GM10248 (cell line): ENCODE data around the gene PJA1.

ENCODE experiments used
- CTCF ChIA-PET: fragments of 300-600 bp; sonication (Branson Sonifier 250); formaldehyde crosslinking; extraction: SDS; loops from one replicate; lab custom pipeline; 2021; ENCODE audit warnings: antibody characterized with exemption; lab: Yijun Ruan, JAX
- POLR2A ChIA-PET: fragments of 350-650 bp; sonication (Branson Sonifier 250); formaldehyde crosslinking; extraction: SDS; loops from one replicate; lab custom pipeline; 2020; ENCODE audit warnings: antibody characterized with exemption; lab: Yijun Ruan, JAX
- DNase-seq: peaks from one replicate; pipeline ENCODE4 v3.0.0; 2012; ENCODE audit errors: extremely low spot score
- TF ChIP-seq, protein P1 (sequence below): IDR thresholded peaks from 2 replicates; pipeline ENCODE4 v1.5.1; 2012; ENCODE audit warnings: mild to moderate bottlenecking, low read depth; ENCODE audit errors: extremely low read depth, missing control alignments, control extremely low read depth

PJA1 gene

DNA sequence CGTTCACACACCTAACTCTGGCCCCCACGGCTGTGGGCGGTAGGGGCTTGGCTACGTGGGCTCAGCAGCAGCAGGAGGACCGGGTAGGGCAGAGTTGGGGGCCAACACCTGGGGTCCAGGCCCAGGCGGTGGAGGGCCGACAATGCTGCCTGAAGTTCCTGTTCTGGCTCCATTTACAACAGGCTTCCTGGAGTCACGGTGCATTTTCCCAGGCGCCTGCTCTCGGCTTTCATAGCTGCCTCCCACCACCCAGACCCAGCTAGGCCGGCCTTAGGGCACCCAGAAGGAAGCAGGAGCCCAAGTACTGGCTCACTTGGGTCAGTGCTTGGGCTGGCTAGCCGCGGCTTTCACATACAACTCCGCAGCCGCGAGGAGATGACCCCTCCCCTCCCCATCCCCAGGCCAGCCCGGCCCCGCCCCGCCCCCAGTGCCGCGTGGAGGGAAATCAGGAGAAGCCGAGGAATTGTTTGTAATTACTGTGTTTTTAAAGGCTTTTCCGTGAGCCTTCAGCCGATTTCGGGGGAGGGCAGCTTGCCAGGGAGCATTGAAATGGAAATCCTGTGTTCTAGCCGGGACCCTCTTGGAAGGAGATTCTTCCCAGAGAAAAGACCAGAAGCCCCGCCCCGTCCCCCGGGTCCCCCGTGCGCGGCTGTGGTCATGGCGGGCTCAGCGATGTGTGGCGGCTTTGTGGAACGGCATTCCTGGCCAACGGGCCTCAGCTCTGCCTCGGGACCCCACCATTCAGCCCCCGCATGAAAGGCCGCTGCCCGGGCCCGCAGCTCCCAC, 28.5 kb downstream of the PJA1 start:
- no peak for DNase-seq
- CTCF ChIA-PET = no interaction called here
- POLR2A ChIA-PET = no interaction called here
- TF ChIP-seq, protein P1, sequence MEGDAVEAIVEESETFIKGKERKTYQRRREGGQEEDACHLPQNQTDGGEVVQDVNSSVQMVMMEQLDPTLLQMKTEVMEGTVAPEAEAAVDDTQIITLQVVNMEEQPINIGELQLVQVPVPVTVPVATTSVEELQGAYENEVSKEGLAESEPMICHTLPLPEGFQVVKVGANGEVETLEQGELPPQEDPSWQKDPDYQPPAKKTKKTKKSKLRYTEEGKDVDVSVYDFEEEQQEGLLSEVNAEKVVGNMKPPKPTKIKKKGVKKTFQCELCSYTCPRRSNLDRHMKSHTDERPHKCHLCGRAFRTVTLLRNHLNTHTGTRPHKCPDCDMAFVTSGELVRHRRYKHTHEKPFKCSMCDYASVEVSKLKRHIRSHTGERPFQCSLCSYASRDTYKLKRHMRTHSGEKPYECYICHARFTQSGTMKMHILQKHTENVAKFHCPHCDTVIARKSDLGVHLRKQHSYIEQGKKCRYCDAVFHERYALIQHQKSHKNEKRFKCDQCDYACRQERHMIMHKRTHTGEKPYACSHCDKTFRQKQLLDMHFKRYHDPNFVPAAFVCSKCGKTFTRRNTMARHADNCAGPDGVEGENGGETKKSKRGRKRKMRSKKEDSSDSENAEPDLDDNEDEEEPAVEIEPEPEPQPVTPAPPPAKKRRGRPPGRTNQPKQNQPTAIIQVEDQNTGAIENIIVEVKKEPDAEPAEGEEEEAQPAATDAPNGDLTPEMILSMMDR = no peak

- CTCF ChIA-PET = interaction anchor here (0.8 kb wide), 1 partner anchor 289 kb away, joined by 3 read pairs; no protein-coding TSS in a partner anchor
- no peak for DNase-seq
- POLR2A ChIA-PET = no interaction called here
- TF ChIP-seq, protein P1 = no peak
Measured at GRCh38 chrX:69133921-69134542, 31.2 kb downstream of the PJA1 start.

GRCh38 chrX:69131886-69132285, 33.4 kb downstream of the PJA1 start:
- no peak for DNase-seq
- ChIA-PET CTCF (no interaction called here), POLR2A (no interaction called here)
- TF ChIP-seq, protein P1 = no peak

GRCh38 chrX:69130439-69130838, 34.8 kb downstream of the PJA1 start:
- CTCF ChIA-PET = no interaction called here
- POLR2A ChIA-PET = no interaction called here
- TF ChIP-seq, protein P1 = no peak
- DNase-seq = no peak

DNA sequence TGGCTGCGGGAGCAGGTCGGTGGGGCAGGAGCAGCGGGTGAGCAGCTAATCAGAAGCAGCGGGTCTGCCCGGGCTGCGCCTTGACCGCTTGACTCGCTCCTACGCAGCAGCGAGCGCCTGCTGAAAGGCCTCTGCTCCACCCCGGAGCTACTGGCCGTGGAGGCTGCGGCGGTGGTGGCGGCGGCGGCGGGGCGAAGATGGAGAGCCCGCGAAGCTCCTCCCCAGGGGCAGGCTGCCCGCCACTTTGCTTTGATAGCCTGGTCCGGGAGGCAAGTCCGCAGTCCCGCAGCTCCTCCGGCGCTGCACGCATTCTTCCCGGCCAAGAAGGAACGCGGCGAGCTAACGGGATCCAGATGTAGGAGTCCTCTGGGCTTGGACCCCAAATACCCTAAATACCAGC, 36.7 kb downstream of the PJA1 start:
- ChIA-PET CTCF (interaction anchor here (1.1 kb wide), 1 partner anchor 9 kb away, joined by 4 read pairs; no protein-coding TSS in a partner anchor), POLR2A (no interaction called here)
- TF ChIP-seq, protein P1 = no peak
- no peak for DNase-seq

- POLR2A ChIA-PET = no interaction called here
- TF ChIP-seq, protein P1 = no peak
- DNase-seq = no peak
- CTCF ChIA-PET = interaction anchor here (1.1 kb wide), 1 partner anchor 10 kb away, joined by 4 read pairs; no protein-coding TSS in a partner anchor
Measured at GRCh38 chrX:69127466-69127865, 37.8 kb downstream of the PJA1 start.
